DOHH2 (cell line): ENCODE data around the gene PAX1.

Experiments used
- EZH2phosphoT487 ChIP-seq: fragments of 200-600 bp; sonication (generic); IDR thresholded peaks from 2 replicates; pipeline ENCODE4 v1.6.1; 2017; ENCODE audit warnings: borderline replicate concordance, mild to moderate bottlenecking, antibody characterized with exemption, low read length, moderate library complexity, mixed read lengths
- TF ChIP-seq, protein P1 (sequence below): fragments of 200-600 bp; sonication (generic); IDR thresholded peaks from one replicate; pipeline ENCODE4 v1.5.1; 2014; ENCODE audit warnings: antibody characterized with exemption, mild to moderate bottlenecking, low read depth, low read length; ENCODE audit not compliant: poor library complexity, severe bottlenecking

GRCh38 chr20:21677781-21678180, 27.7 kb upstream of the PAX1 start:
- TF ChIP-seq, protein P1, sequence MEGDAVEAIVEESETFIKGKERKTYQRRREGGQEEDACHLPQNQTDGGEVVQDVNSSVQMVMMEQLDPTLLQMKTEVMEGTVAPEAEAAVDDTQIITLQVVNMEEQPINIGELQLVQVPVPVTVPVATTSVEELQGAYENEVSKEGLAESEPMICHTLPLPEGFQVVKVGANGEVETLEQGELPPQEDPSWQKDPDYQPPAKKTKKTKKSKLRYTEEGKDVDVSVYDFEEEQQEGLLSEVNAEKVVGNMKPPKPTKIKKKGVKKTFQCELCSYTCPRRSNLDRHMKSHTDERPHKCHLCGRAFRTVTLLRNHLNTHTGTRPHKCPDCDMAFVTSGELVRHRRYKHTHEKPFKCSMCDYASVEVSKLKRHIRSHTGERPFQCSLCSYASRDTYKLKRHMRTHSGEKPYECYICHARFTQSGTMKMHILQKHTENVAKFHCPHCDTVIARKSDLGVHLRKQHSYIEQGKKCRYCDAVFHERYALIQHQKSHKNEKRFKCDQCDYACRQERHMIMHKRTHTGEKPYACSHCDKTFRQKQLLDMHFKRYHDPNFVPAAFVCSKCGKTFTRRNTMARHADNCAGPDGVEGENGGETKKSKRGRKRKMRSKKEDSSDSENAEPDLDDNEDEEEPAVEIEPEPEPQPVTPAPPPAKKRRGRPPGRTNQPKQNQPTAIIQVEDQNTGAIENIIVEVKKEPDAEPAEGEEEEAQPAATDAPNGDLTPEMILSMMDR: no peak
- TF ChIP-seq EZH2phosphoT487: no peak
